ENCODE measurements around the gene RNU4-1.

DNA sequence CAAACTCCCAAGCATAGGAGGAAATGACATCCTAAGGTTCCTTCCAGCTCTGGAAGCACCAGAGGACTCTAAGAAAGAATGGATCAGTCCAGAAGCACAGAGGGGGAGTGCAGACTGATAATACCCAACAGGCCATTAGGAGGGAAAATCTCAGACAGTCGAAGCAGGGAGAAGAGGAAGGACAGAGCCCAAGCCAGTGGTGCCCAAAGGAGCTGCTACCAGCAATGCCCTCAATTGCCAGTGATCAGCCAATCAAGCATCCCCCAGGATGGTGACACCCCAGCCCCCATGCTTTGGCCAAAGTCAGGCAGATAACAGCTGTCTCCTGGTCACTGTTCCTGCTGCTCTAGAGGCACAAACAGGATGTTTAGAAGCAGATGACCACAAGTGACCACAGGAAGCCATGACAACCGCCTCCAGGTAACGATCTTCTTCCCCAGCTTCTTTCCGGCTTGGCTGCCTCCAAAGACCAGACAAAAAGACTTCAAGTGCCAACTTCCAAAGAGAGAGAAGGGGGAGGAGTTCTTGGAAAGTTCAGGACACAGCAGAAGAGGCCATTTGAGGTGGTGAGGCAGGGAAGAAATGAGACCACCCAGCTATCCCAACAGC is 43.7 kb downstream of the RNU4-1 start:
- TF ChIP-seq, protein P1, sequence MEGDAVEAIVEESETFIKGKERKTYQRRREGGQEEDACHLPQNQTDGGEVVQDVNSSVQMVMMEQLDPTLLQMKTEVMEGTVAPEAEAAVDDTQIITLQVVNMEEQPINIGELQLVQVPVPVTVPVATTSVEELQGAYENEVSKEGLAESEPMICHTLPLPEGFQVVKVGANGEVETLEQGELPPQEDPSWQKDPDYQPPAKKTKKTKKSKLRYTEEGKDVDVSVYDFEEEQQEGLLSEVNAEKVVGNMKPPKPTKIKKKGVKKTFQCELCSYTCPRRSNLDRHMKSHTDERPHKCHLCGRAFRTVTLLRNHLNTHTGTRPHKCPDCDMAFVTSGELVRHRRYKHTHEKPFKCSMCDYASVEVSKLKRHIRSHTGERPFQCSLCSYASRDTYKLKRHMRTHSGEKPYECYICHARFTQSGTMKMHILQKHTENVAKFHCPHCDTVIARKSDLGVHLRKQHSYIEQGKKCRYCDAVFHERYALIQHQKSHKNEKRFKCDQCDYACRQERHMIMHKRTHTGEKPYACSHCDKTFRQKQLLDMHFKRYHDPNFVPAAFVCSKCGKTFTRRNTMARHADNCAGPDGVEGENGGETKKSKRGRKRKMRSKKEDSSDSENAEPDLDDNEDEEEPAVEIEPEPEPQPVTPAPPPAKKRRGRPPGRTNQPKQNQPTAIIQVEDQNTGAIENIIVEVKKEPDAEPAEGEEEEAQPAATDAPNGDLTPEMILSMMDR (IDR thresholded peaks at IDR 0.05; ENCODE audit: borderline replicate concordance, extremely low read depth, low read length, poor library complexity, severe bottlenecking), result no peak
- no peak for TF ChIP-seq EZH2 (IDR thresholded peaks at IDR 0.05; ENCODE audit: borderline replicate concordance, low read depth, low read length, severe bottlenecking)
